Measurements from ENCODE around the gene TOM1L2. TPM values are rescaled to one million over a fixed set of nuclear protein-coding genes. Genes with fewer than 3 reads are reported as not detected.

TOM1L2 gene
- total RNA-seq, 4 donors from 2014 or later: 119 to 555 (median 155) TPM

DNA sequence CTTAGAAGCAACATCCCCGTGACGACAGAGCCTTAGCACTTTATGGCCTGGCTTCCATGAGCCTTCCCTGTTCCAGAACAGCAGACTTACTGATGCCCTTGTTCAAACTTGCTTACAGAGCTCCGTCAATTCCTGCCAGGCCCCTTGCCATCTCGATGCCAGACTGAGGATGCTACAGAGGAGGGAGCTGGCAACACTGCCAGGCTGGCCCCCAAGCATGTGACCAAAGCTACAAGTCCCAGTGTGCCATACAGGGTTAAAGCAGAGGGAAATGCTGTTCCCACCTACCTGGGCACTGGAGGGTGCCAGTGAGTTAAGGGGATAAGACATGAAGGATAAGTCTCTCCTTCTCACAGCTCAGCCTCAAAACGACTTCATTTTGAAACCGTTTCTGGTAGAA lies 102.0 kb downstream of the TOM1L2 start:
- DNase-seq (ENCODE audit: low spot score in 2 of 2): no peak
- TF ChIP-seq, protein P1, sequence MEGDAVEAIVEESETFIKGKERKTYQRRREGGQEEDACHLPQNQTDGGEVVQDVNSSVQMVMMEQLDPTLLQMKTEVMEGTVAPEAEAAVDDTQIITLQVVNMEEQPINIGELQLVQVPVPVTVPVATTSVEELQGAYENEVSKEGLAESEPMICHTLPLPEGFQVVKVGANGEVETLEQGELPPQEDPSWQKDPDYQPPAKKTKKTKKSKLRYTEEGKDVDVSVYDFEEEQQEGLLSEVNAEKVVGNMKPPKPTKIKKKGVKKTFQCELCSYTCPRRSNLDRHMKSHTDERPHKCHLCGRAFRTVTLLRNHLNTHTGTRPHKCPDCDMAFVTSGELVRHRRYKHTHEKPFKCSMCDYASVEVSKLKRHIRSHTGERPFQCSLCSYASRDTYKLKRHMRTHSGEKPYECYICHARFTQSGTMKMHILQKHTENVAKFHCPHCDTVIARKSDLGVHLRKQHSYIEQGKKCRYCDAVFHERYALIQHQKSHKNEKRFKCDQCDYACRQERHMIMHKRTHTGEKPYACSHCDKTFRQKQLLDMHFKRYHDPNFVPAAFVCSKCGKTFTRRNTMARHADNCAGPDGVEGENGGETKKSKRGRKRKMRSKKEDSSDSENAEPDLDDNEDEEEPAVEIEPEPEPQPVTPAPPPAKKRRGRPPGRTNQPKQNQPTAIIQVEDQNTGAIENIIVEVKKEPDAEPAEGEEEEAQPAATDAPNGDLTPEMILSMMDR (IDR thresholded peaks at IDR 0.05): no peak
- no peak for TF ChIP-seq POLR2A (IDR thresholded peaks at IDR 0.05)
- no peak overlapping the region for H3K4me3 ChIP-seq (ENCODE audit: low read depth, poor library complexity, severe bottlenecking)
- WGBS, 2 donors: 37 to 66% methylated on average over 6 of the region's 6 CpGs
- intact Hi-C loops (cut with DNase I; ENCODE audit: low total_unique reads): no loop called here

DNA sequence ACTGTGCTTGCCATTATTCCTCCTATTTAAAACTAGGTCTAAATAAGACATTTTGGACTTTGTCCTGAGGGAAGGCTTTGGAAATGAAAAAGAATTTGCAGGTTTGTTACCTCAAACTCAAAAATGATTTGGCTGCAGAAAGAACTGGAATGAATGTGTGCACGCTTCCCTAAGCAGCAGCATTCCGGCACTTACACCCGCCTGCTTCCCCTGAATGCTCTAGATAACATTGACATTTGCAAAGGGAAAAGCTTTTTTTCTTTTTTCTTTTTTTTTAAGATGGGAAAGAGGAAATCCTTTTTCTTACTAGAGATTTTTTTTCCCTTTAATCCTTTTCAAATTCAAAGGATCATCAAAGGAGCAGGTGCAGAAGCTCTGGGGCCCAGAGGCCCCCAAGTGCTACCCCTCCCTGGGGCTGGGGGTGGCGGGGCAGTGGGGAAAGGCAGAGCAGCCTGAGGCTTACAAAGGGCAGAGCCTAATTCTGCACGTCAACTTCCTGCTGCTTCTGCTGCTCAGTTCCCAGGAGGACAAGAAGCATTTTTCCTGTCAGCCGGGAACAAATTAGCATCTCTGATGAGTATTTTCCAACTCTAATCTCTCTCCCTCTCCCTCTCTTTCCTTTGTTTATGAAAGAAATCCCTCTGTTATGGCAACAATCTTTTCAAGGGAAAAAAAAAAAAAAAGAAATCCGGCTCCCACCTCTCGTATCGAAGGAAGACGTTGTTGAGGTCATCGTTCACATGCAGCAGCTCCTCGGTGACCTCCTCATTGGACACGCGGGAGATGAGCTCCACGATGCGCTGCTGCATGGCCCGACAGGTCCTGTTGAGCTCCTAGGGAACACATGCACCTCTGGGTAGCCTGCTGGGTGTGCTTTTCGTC lies 103.3 kb downstream of the TOM1L2 start:
- H3K4me3 ChIP-seq (ENCODE audit: low read depth, poor library complexity, severe bottlenecking): no peak overlapping the region
- TF ChIP-seq POLR2A (IDR thresholded peaks at IDR 0.05): no peak
- TF ChIP-seq, protein P1 (IDR thresholded peaks at IDR 0.05): no peak
- intact Hi-C loops (cut with DNase I; ENCODE audit: low total_unique reads): loop anchor here (5.0 kb wide), 1 partner anchor 1428 kb away; no protein-coding TSS in a partner anchor
- 45 to 47% methylated on average over 18 of the region's 18 CpGs for WGBS, 2 donors
- DNase-seq (ENCODE audit: low spot score in 2 of 2): no peak

DNA sequence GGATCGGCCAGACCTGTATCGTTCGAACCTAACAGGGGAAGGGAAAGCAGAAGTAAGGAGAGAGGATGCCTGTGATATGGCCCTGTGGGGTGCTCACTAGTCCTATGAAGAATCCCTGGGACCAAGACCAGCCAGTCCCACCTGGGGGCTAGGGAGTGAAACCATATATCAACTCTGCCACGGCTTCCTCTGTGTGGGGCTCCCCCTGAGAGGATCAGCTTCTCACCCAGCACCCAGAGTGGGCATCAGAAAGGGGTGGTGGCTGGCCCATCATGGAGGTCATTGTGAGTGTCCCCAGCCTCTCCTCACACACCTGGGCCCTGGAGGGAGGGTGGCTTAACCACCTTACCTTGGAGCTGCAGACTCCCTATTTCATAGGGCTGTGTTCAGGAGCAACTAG lies 105.3 kb downstream of the TOM1L2 start:
- 89 to 92% methylated on average over 4 of the region's 4 CpGs for WGBS, 2 donors
- no peak for DNase-seq (ENCODE audit: low spot score in 2 of 2)
- intact Hi-C loops (cut with DNase I; ENCODE audit: low total_unique reads): loop anchor here (5.0 kb wide), 1 partner anchor 1430 kb away; no protein-coding TSS in a partner anchor
- TF ChIP-seq, protein P1 (IDR thresholded peaks at IDR 0.05): no peak
- TF ChIP-seq POLR2A (IDR thresholded peaks at IDR 0.05): no peak
- no peak overlapping the region for H3K4me3 ChIP-seq (ENCODE audit: low read depth, poor library complexity, severe bottlenecking)

DNA sequence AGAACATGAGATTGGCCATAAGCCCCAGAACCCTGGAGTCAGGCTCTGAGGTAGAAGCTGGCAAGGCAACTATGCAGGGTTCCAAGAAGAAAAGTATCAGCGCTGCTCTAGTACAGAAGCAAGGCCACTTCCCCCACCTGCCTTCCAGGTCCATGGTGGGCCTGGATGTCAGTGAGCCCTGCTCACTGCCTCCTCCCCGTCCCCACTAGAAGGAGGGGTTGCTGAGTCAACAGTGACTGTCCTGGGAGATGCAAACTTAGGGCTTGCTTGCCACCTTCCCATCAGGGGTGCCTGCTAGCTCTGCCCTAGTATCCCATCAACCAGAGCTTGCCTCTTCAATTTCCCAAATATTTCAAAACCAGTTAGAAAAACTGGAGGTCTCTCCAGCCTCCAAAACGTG lies 105.8 kb downstream of the TOM1L2 start:
- H3K4me3 ChIP-seq (ENCODE audit: low read depth, poor library complexity, severe bottlenecking): no peak overlapping the region
- DNase-seq (ENCODE audit: low spot score in 2 of 2): no peak
- intact Hi-C loops (cut with DNase I; ENCODE audit: low total_unique reads): loop anchor here (5.0 kb wide), 1 partner anchor 1431 kb away; no protein-coding TSS in a partner anchor
- TF ChIP-seq, protein P1 (IDR thresholded peaks at IDR 0.05): no peak
- TF ChIP-seq POLR2A (IDR thresholded peaks at IDR 0.05): no peak
- WGBS, 2 donors: 50 to 78% methylated on average over 3 of the region's 3 CpGs

DNA sequence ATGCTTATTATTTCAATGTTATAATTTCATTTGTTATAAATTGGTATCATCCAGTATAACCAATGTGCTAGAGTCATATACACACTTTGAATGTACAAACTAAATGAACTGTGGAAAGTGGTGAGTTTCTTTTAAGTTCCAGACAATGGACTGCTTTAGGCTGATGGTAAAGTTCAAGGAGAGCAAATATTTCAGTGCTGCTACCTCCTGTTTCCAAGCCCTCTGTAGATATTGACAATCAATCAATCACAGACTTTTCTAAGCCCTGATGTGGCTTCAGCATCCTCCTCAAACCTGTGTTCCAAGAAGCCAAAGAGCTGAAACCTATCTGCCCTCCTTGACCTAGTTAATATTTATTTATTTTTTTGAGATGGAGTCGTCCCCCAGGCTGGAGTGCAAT lies 107.2 kb downstream of the TOM1L2 start:
- intact Hi-C loops (cut with DNase I; ENCODE audit: low total_unique reads): loop anchor here (5.0 kb wide), 1 partner anchor 1432 kb away; no protein-coding TSS in a partner anchor
- TF ChIP-seq, protein P1 (IDR thresholded peaks at IDR 0.05): no peak
- TF ChIP-seq POLR2A (IDR thresholded peaks at IDR 0.05): no peak
- WGBS, 2 donors: 88 to 97% methylated on average over 1 of the region's 1 CpG
- H3K4me3 ChIP-seq (ENCODE audit: low read depth, poor library complexity, severe bottlenecking): no peak overlapping the region
- DNase-seq (ENCODE audit: low spot score in 2 of 2): no peak

All from lower leg skin (tissue), 4 donors.